ENCODE data around the gene DAAM1. TPM values are rescaled to one million over a fixed set of nuclear protein-coding genes. Genes with fewer than 3 reads are reported as not detected.
A peak's percentile ranks its signal among the peaks of the same experiment; 100 is the strongest.

Gene DAAM1
- polyA plus RNA-seq, 4 donors: 48.9 to 61.1 (median 52.8) TPM

DNA sequence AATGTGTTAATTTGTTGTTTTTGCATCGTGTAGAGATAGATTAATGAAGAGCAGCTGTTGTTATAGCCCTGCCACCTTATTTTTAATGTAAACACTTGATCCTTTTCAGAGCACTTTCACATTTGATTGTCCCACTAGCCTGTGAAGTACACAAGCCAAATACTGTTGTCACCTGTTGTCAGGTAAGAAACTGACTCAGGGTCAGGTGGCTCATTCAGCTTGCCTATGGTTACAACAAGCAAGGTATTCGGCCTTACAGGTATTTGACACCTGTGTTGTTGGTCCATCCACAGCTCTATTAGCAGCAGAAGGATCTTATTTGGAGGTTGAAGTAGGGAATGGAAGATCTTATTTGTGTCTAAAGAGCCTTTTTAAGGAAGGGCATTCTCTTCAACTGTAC lies 167.8 kb downstream of the DAAM1 start:
- DNase-seq (ENCODE audit: low read depth in 4 of 4, low spot score in 3 of 4): no peak

GRCh38 chr14:59356767-59357166 lies 168.3 kb downstream of the DAAM1 start:
- no peak for DNase-seq (ENCODE audit: low read depth in 4 of 4, low spot score in 3 of 4)

DNA sequence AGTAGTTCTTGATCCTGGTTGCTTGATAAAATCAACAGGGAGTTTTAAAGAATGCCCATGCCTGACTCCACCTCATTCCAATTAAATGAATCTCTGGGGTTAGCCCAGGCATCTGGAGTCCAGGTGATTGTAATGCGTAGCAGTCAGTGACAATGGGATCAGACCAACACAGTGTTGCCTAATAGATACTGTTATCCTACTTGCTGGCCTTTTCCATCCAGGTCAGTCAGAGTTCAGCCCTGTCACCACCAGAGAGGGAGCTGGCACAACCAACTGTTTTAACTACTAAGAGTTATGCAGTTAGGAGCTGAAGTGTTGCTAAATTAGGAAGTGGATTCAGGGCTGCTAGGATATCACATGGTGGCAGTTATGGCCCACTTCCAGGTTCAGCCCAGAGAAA lies 169.6 kb downstream of the DAAM1 start:
- DNase-seq (ENCODE audit: low read depth in 4 of 4, low spot score in 3 of 4): no peak

- DNase-seq (ENCODE audit: low read depth in 4 of 4, low spot score in 3 of 4): no peak
These were observed 170.3 kb downstream of the DAAM1 start for GRCh38 chr14:59358784-59359183.

- no peak for DNase-seq (ENCODE audit: low read depth in 4 of 4, low spot score in 3 of 4)
These were observed 171.1 kb downstream of the DAAM1 start for GRCh38 chr14:59359431-59360124.

DNA sequence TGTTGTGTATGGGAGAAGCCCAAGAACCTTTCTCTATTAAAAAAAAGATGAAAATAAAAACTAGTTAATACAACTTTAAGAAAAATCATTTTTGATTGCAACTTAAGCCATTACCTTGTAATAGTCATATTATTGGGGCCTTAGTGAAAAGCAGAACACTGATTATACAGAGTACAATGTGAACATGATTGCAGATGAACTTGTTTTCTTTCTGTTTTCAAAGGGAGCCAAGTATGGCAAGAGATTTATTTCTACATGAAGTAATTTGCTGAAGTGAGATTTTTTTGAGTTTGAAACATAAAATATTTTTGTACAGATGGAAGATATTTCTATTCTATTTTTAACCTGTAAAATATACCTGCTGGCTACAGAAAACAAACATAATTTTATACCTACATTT lies 171.8 kb downstream of the DAAM1 start:
- no peak for DNase-seq (ENCODE audit: low read depth in 4 of 4, low spot score in 3 of 4)

DNA sequence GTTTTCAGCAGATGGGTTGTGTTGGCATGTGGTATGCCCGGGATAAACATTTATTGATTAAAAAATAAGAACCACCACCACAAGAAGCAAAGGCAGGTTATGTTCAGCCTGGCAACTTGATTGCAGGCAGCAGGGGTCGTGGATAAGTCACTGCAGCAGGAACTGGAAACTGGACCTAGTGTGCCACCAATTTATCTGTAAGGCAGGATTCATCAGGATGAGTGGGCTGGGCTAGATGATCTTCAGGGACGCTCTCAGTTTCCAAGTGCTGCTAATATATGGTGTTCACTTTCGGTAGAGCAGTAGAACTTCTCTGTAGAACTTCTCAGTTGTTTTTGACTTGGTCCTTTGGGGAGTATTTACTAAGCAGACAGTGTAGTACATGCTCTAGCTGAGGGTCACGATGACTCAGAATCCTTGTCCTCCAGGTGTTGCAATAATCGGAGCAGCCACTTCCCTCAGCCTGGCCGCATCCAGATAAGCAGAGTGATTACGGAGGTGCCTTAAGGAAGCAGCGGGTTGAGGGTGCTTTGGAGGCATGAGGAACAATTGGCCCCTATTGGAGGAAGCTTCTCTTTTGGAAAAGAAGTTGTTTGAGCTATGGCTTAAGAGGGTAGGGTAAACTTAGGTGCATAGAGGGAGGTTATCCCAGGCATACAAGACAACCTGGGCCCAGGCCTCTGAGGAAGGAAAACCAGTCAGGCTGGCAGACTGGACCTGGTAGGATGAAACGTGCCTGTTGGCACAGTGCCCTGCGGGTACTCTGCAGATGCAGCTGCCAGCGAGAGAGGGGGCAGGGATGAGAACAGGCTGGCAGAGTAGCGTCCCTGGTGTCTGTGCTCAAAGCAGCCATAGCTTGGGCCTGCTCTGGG lies 172.7 kb downstream of the DAAM1 start:
- no peak for DNase-seq (ENCODE audit: low read depth in 4 of 4, low spot score in 3 of 4)

- DNase-seq (ENCODE audit: low read depth in 4 of 4, low spot score in 3 of 4): no peak
These were observed 174.0 kb downstream of the DAAM1 start for GRCh38 chr14:59362513-59362912.

GRCh38 chr14:59363531-59364226 lies 175.2 kb downstream of the DAAM1 start:
- DNase-seq (ENCODE audit: low read depth in 4 of 4, low spot score in 3 of 4): no peak

GRCh38 chr14:59370158-59370742 lies 181.8 kb downstream of the DAAM1 start:
- no peak for DNase-seq (ENCODE audit: low read depth in 4 of 4, low spot score in 3 of 4)

DNA sequence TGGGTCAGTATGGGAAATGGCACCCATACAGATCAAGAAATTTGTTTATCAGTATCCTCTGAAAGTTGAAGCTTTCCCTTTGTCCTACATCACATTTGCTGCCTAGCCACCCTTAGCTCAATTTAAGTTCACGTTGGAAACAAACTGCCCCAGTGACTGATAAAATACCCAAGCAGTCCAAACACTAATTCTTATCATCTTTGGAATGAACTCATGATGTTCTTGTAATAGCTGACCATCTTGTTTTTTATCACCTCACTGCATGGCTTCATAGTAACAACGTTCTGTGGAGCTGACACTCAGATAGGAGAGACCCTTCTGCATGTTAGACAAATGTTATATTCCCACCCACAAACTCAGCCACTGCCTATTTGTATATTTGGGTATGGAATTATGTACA lies 183.3 kb downstream of the DAAM1 start:
- no peak for DNase-seq (ENCODE audit: low read depth in 4 of 4, low spot score in 3 of 4)

DNA sequence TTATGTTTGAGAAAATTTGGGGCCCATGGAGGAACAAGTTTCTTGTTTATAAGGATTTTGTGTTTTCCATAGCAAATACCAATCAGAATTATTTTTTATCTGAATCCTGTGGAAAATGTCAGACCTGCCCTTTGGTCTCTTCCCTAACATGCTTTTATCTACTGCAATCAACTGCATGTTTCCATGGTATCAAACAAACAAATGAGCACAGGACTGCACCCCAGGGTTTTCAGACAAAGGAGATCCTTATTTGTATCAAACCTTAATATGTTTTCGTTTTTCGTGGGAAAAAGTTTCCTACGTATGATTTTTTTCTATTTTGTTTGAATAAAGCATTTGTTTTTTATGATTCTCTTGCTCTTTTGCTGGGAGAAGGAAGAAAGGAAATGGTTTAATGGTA lies 185.6 kb downstream of the DAAM1 start:
- DNase-seq (ENCODE audit: low read depth in 4 of 4, low spot score in 3 of 4): no peak

DNA sequence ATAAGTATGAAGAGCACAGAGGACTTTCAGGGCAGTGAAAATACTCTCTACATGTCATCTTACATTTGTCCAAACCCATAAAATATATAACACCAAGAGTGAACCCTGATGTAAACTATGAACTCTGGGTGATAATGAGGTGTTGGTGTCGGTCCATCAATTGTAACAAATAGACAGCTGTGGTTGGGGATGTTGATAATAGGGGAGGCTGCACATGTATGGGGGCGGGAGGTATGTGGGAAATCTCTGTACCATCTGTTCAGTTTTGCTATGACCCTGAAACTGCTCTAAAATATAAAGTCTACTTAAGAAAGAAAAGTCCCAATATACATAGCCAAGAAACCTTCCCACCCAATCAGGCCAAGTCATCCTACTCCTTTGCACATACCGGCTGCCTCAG lies 188.2 kb downstream of the DAAM1 start:
- DNase-seq (ENCODE audit: low read depth in 4 of 4, low spot score in 3 of 4): no peak

- peak; percentile 60 to 69 (median 64) for DNase-seq (ENCODE audit: low read depth in 4 of 4, low spot score in 3 of 4)
These were observed 189.0 kb downstream of the DAAM1 start for GRCh38 chr14:59377491-59377890.

GRCh38 chr14:59377991-59378601 lies 189.6 kb downstream of the DAAM1 start:
- peak; percentile 40 to 50 (median 44) for DNase-seq (ENCODE audit: low read depth in 4 of 4, low spot score in 3 of 4)

DNA sequence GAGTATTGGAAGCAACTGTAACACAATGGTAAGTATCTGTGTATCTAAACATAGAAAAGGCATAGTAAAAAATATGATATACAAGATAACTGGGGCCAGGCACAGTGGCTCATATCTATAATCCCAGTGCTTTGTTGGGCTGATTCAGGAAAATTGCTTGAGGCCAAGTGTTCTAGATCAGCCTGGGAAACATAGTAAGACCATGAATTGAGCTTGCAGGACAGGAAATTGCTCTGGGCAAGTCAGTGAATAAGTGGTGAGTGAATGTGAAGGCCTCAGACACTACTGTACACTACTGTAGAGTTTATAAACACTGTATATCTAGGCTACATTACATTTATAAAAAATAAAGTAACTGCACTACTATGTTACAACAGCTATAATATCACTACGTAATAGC lies 201.5 kb downstream of the DAAM1 start:
- DNase-seq (ENCODE audit: low read depth in 4 of 4, low spot score in 3 of 4): no peak

- DNase-seq (ENCODE audit: low read depth in 4 of 4, low spot score in 3 of 4): no peak
These were observed 202.9 kb downstream of the DAAM1 start for GRCh38 chr14:59391388-59391787.

GRCh38 chr14:59394268-59394667 lies 205.8 kb downstream of the DAAM1 start:
- no peak for DNase-seq (ENCODE audit: low read depth in 4 of 4, low spot score in 3 of 4)

DNA sequence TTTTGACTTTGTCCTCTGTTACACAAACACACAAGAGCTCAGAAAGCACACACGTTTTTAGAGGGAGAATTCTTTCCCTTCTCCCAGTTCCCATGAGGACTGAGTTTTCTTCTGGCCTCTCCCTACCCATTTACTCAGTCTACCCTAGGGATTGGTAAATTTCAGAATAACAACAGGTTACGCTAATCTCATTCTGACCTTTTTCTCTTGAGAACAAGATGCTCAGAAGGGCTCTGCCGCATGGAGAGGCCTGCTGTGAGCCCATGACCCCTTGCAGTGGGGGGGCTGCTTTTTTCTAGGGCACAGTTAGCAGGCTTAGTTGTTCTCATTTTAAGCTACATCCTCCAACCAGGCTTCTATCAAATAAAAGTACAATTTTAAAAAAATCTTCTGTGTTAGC lies 207.2 kb downstream of the DAAM1 start:
- no peak for DNase-seq (ENCODE audit: low read depth in 4 of 4, low spot score in 3 of 4)

- DNase-seq (ENCODE audit: low read depth in 4 of 4, low spot score in 3 of 4): no peak
These were observed 210.4 kb downstream of the DAAM1 start for GRCh38 chr14:59398841-59399240.

All from right renal pelvis (tissue), 4 donors.